Endodermal cell (in vitro differentiated cells): ENCODE measurements around the gene ARMC6. TPM values are rescaled to one million over a fixed set of nuclear protein-coding genes. Genes with fewer than 3 reads are reported as not detected.

ENCODE experiments used
- DNase-seq: peaks from one replicate; pipeline ENCODE4 v3.0.0-alpha.2; 2017
- H3K27ac ChIP-seq: 2 replicates; pipeline ENCODE4 v1.5.1; 2013; ENCODE audit warnings: mild to moderate bottlenecking, low read depth, low read length, moderate library complexity
- H3K27me3 ChIP-seq: 2 replicates; pipeline ENCODE4 v1.6.1; 2013; ENCODE audit warnings: mild to moderate bottlenecking, low read length, moderate library complexity; ENCODE audit not compliant: insufficient read depth, control insufficient read depth, poor library complexity, severe bottlenecking
- H3K36me3 ChIP-seq: 2 replicates; pipeline ENCODE4 v1.7.0; 2013; ENCODE audit warnings: mild to moderate bottlenecking, low read length, moderate library complexity; ENCODE audit not compliant: control insufficient read depth, insufficient read depth
- H3K4me1 ChIP-seq: one replicate; pipeline ENCODE4 v1.7.0; 2013; ENCODE audit warnings: low read length; ENCODE audit not compliant: control insufficient read depth, insufficient read depth
- H3K4me3 ChIP-seq: 2 replicates; pipeline ENCODE4 v1.5.1; 2013; ENCODE audit warnings: mild to moderate bottlenecking, low read length, moderate library complexity
- H3K9ac ChIP-seq: 2 replicates; pipeline ENCODE4 v1.6.1; 2013; ENCODE audit warnings: mild to moderate bottlenecking, low read length, moderate library complexity; ENCODE audit not compliant: poor library complexity, severe bottlenecking; ENCODE audit errors: extremely low read depth
- H3K9me3 ChIP-seq: 2 replicates; pipeline ENCODE4 v1.6.1; 2013; ENCODE audit warnings: mild to moderate bottlenecking, low read length, moderate library complexity; ENCODE audit not compliant: control insufficient read depth
- H3K27ac Mint-ChIP-seq: 2 replicates; pipeline ENCODE4 v1.8.0; 2020; ENCODE audit warnings: mixed read lengths
- H3K27me3 Mint-ChIP-seq: 2 replicates; pipeline ENCODE4 v1.8.0; 2021; ENCODE audit warnings: mild to moderate bottlenecking, mixed read lengths; ENCODE audit not compliant: insufficient read depth
- H3K36me3 Mint-ChIP-seq: 2 replicates; pipeline ENCODE4 v1.8.0; 2020; ENCODE audit warnings: low read depth, mixed read lengths
- H3K4me1 Mint-ChIP-seq: 2 replicates; pipeline ENCODE4 v1.8.0; 2020; ENCODE audit warnings: mixed read lengths
- H3K4me3 Mint-ChIP-seq: 2 replicates; pipeline ENCODE4 v1.8.0; 2020; ENCODE audit warnings: mild to moderate bottlenecking, moderate library complexity, mixed read lengths
- H3K9me3 Mint-ChIP-seq: 2 replicates; pipeline ENCODE4 v1.8.0; 2020; ENCODE audit warnings: mild to moderate bottlenecking, mixed read lengths
- WGBS, 2 experiments: methylation state at CpG; one replicate each; pipeline versions ENCODE4 v1.1.5 to v1.1.7; 2013; ENCODE audit warnings: missing lambda C conversion rate in 2 of 2, mixed read lengths in 1 of 2; ENCODE audit not compliant: insufficient coverage in 1 of 2, insufficient read length in 1 of 2; 5-methylcytosine and 5-hydroxymethylcytosine counted together
- total RNA-seq, 2 donors: library from RNA; stranded (reverse); fragmentation: NEBNext Ultra II Directional in 1 of 2; extraction: Animal tissue kit (Norgen Biotek cat#: 25700) in 1 of 2; gene quantifications; 2 replicates in 1 of 2; 3 replicates in 1 of 2; pipeline ENCODE4 v1.2.1, GENCODE V29; 2021
- TF ChIP-seq, protein P1 (sequence below): fragments of 200-600 bp; sonication (generic); conservative IDR thresholded peaks from 2 replicates; pipeline ENCODE4 v1.5.0; 2021; ENCODE audit warnings: antibody characterized with exemption, mild to moderate bottlenecking

ARMC6 gene
- total RNA-seq, 2 donors from 2014 or later: 26.1 to 37.8 TPM

DNA sequence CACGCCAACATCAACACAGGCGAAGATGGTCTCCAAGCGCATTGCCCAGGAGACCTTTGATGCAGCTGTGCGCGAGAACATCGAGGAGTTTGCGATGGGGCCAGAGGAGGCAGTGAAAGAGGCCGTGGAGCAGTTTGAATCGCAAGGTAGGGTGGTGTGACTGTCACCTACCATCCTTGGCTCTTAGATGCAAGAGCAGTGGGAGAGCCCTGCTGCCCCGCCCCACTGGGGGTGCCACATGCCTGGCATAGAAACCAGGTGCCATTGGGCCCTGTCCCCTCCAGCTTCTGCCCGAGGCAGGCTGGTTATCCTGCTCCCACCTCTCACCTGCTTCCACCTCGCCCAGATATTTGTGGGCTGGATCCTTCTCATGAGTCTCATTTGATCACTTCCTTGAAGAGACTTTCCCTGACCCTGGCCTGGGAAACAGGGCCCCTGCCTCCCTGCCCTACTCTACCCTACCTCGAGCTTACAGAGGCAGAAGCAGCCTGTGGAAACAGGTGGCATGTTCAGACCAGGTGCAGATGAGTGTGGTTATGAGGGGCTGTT lies 9.4 kb downstream of the ARMC6 start:
- H3K9ac ChIP-seq: no peak overlapping the region
- H3K9me3 Mint-ChIP-seq: peaks cover 18% of the 10 kb centered on the region
- H3K4me1 Mint-ChIP-seq: peaks cover 9% of the 10 kb centered on the region
- peaks cover 12% of the 10 kb centered on the region for H3K9me3 ChIP-seq
- peaks cover 81% of the 10 kb centered on the region for H3K36me3 ChIP-seq
- peaks cover 62% of the 10 kb centered on the region for H3K36me3 Mint-ChIP-seq
- WGBS, 2 experiments: 94 to 96% methylated on average over 11 to 13 of the region's 13 CpGs
- H3K4me1 ChIP-seq: peaks cover 12% of the 10 kb centered on the region
- H3K27ac ChIP-seq: no peak overlapping the region
- H3K4me3 Mint-ChIP-seq: no peak overlapping the region
- DNase-seq: no peak
- no peak overlapping the region for H3K27ac Mint-ChIP-seq
- TF ChIP-seq, protein P1, sequence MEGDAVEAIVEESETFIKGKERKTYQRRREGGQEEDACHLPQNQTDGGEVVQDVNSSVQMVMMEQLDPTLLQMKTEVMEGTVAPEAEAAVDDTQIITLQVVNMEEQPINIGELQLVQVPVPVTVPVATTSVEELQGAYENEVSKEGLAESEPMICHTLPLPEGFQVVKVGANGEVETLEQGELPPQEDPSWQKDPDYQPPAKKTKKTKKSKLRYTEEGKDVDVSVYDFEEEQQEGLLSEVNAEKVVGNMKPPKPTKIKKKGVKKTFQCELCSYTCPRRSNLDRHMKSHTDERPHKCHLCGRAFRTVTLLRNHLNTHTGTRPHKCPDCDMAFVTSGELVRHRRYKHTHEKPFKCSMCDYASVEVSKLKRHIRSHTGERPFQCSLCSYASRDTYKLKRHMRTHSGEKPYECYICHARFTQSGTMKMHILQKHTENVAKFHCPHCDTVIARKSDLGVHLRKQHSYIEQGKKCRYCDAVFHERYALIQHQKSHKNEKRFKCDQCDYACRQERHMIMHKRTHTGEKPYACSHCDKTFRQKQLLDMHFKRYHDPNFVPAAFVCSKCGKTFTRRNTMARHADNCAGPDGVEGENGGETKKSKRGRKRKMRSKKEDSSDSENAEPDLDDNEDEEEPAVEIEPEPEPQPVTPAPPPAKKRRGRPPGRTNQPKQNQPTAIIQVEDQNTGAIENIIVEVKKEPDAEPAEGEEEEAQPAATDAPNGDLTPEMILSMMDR: no peak
- no peak overlapping the region for H3K4me3 ChIP-seq
- H3K27me3 ChIP-seq: no peaks in the 10 kb centered on the region
- H3K27me3 Mint-ChIP-seq: no peaks in the 10 kb centered on the region

DNA sequence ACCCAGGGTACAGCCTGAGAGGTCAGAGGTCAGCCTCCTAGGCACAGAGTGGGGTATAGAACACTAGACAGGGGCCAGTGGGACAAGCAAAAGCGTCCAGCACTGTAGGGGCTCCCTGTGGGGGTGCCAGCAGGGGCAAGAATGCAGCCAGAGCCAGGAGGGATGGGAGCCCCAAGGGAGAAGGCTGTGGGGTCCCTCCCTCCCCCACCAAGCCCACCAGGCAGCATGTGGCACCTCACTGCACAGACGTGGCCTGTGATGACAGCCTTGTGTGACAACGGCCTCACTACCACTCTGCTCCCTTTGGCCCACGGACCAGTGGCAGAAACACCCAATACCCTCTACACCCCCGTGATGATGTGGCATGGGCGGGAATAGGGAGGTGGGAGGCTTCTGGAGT lies 10.1 kb downstream of the ARMC6 start:
- no peak overlapping the region for H3K4me3 ChIP-seq
- H3K4me1 Mint-ChIP-seq: peaks cover 13% of the 10 kb centered on the region
- no peak overlapping the region for H3K9ac ChIP-seq
- H3K36me3 ChIP-seq: peaks cover 75% of the 10 kb centered on the region
- no peaks in the 10 kb centered on the region for H3K27me3 ChIP-seq
- H3K4me1 ChIP-seq: peaks cover 12% of the 10 kb centered on the region
- H3K27ac ChIP-seq: no peak overlapping the region
- peaks cover 5% of the 10 kb centered on the region for H3K9me3 ChIP-seq
- peaks cover 56% of the 10 kb centered on the region for H3K36me3 Mint-ChIP-seq
- H3K9me3 Mint-ChIP-seq: peaks cover 14% of the 10 kb centered on the region
- TF ChIP-seq, protein P1: no peak
- DNase-seq: no peak
- 98 to 100% methylated on average over 1 to 6 of the region's 6 CpGs for WGBS, 2 experiments
- no peak overlapping the region for H3K27ac Mint-ChIP-seq
- H3K27me3 Mint-ChIP-seq: no peaks in the 10 kb centered on the region
- H3K4me3 Mint-ChIP-seq: no peak overlapping the region

DNA sequence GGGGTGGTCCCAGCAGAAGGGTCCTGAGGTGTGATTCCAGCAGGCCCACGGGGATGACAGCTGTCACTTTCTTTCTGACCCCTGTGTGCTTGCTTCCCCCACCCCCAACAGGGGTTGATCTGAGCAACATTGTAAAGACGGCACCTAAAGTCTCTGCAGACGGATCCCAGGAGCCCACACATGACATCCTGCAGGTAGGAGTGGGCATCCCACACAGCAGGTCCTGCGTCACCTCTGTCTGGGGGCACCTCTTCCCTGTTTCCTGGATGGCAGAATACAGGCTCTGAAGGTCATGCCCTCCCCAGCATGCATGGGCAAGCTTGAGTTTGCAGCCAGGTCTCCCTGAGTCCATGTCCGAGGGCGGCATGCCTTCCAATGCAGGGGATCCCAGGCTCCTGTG lies 10.5 kb downstream of the ARMC6 start:
- Histone ChIP-seq H3K36me3 (peaks cover 71% of the 10 kb centered on the region), H3K4me1 (peaks cover 12% of the 10 kb centered on the region), H3K27ac (no peak overlapping the region), H3K4me3 (no peak overlapping the region), H3K9me3 (peaks cover 1% of the 10 kb centered on the region), H3K9ac (no peak overlapping the region), H3K27me3 (no peaks in the 10 kb centered on the region)
- no peak for DNase-seq
- Mint-ChIP-seq H3K4me1 (peaks cover 17% of the 10 kb centered on the region), H3K36me3 (peaks cover 54% of the 10 kb centered on the region), H3K27me3 (no peaks in the 10 kb centered on the region), H3K9me3 (peaks cover 10% of the 10 kb centered on the region), H3K27ac (no peak overlapping the region), H3K4me3 (no peak overlapping the region)
- 92 to 97% methylated on average over 5 to 6 of the region's 6 CpGs for WGBS, 2 experiments
- TF ChIP-seq, protein P1: no peak
